GM12878 (cell line): Measurements from ENCODE around the gene TEC.

Experiments
- RCOR1 ChIP-seq: conservative IDR thresholded peaks from 2 replicates; pipeline ENCODE4 v1.6.1; 2012; ENCODE audit warnings: low read depth, low read length, improper control_type of control experiment
- TAF1 ChIP-seq: IDR thresholded peaks from 2 replicates; pipeline ENCODE4 v1.6.1; 2011; ENCODE audit warnings: mild to moderate bottlenecking, low read depth, low read length, borderline replicate concordance
- TF ChIP-seq, protein P1 (sequence below): fragments of 450-650 bp; IDR thresholded peaks from 2 replicates; pipeline ENCODE4 v1.6.1; 2016; ENCODE audit warnings: mild to moderate bottlenecking

DNA sequence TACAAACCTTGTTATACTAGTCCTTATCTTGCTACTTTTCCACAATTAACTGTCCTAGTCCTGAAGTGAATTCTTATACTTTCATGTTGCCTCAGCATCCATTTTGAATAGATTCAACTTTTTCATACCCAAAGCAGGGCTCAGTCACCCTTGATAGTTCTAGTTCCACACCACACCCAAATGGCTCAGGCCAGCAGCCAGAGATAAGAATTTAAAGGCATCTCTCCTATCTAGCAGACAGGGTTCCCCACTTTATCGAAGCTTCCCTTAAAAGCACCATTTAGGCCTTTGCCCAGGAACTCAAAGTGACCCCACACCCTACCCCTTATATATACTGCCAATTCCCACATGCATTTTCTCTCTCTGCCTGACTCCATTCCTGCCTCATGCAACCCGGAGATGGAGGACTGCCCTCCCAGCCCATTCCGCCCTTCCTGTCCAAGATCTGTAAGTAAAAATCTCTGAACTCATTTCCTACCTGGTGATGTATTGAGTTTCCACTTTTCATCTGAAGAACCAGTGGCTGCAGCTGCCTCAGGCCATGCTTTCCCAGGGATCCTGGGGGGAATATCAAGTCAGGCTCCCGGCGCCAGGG lies 71.9 kb downstream of the TEC start:
- TF ChIP-seq RCOR1 (no peak), TAF1 (no peak)
- TF ChIP-seq, protein P1, sequence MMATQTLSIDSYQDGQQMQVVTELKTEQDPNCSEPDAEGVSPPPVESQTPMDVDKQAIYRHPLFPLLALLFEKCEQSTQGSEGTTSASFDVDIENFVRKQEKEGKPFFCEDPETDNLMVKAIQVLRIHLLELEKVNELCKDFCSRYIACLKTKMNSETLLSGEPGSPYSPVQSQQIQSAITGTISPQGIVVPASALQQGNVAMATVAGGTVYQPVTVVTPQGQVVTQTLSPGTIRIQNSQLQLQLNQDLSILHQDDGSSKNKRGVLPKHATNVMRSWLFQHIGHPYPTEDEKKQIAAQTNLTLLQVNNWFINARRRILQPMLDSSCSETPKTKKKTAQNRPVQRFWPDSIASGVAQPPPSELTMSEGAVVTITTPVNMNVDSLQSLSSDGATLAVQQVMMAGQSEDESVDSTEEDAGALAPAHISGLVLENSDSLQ: no peak
